Endothelial cell of umbilical vein (primary cell): ENCODE results near the gene FUZ. TPM values are rescaled to one million over a fixed set of nuclear protein-coding genes. Genes with fewer than 3 reads are reported as not detected.

Experiments
- BruUV-seq: library from RNA; stranded (reverse); fragments of 400-500 nt; replicated peaks from 2 replicates; lab custom pipeline; 2021; lab: Mats Ljungman, UMichigan
- CTCF ChIA-PET: fragments of 300-600, 350-600 bp; sonication (Branson Sonifier 250); formaldehyde crosslinking; loops from one replicate; lab custom pipeline; 2021; ENCODE audit warnings: antibody characterized with exemption, inconsistent platforms; lab: Charles Lee
- POLR2A ChIA-PET: fragments of 300-600, 350-600 bp; sonication (Branson Sonifier 250); formaldehyde crosslinking; loops from one replicate; lab custom pipeline; 2021; ENCODE audit warnings: antibody characterized with exemption, inconsistent platforms; lab: Charles Lee
- DNase-seq: peaks from one replicate; pipeline ENCODE4 v3.0.0-alpha.2; 2011; ENCODE audit warnings: low read depth, low spot score
- FAIRE-seq: peaks from 2 replicates; lab custom pipeline; 2011; peaks lifted over from hg19 to GRCh38; lab: Jason Lieb, UNC
- H2AFZ ChIP-seq: 2 replicates; pipeline ENCODE4 v1.6.0; 2012; ENCODE audit warnings: low read depth, low read length, control low read depth, inconsistent platforms
- H3K27ac ChIP-seq: 2 replicates; pipeline ENCODE4 v1.5.1; 2011; ENCODE audit warnings: low read depth, mild to moderate bottlenecking, control low read depth, low read length, moderate library complexity; ENCODE audit not compliant: insufficient read depth
- H3K27me3 ChIP-seq, 2 experiments: 2 replicates each; pipeline versions ENCODE4 v1.6.0 to v1.6.1; 2011; ENCODE audit warnings: low read length in 2 of 2, mixed read lengths in 1 of 2; ENCODE audit not compliant: control insufficient read depth in 2 of 2, insufficient read depth in 2 of 2
- H3K36me3 ChIP-seq, 2 experiments: 2 replicates in 1 of 2; 3 replicates in 1 of 2; pipeline ENCODE4 v1.5.1; 2011; ENCODE audit warnings: low read length in 2 of 2, mild to moderate bottlenecking in 1 of 2, moderate library complexity in 1 of 2; ENCODE audit not compliant: control insufficient read depth in 2 of 2, insufficient read depth in 2 of 2; ENCODE audit errors: extremely low read depth in 1 of 2
- H3K4me1 ChIP-seq: 3 replicates; pipeline ENCODE4 v1.5.1; 2011; ENCODE audit warnings: mild to moderate bottlenecking, low read length; ENCODE audit not compliant: control insufficient read depth, insufficient read depth; ENCODE audit errors: extremely low read depth
- H3K4me2 ChIP-seq: 2 replicates; pipeline ENCODE4 v1.6.1; 2011; ENCODE audit warnings: low read length, control low read depth, mixed read lengths; ENCODE audit not compliant: insufficient read depth
- H3K4me3 ChIP-seq, 3 experiments: fragments of 200-600 bp in 1 of 3; sonication (generic), shearing (Covaris generic) in 1 of 3; replicated peaks in 1 of 3; 2 replicates each; pipeline ENCODE4 v1.5.1; 2011 to 2016; ENCODE audit warnings: control low read depth in 3 of 3, low read length in 3 of 3, mild to moderate bottlenecking in 2 of 3, inconsistent platforms in 1 of 3, low read depth in 1 of 3, moderate library complexity in 1 of 3; ENCODE audit not compliant: insufficient read depth in 1 of 3
- H3K79me2 ChIP-seq: 2 replicates; pipeline ENCODE4 v1.6.0; 2012; ENCODE audit warnings: low read length, inconsistent platforms; ENCODE audit not compliant: control insufficient read depth, insufficient read depth
- H3K9ac ChIP-seq: replicated peaks from 2 replicates; pipeline ENCODE3; 2011; ENCODE audit warnings: low read length, control low read depth; ENCODE audit not compliant: insufficient read depth; ENCODE audit errors: extremely low read depth
- H3K9me1 ChIP-seq: replicated peaks from 3 replicates; pipeline ENCODE4 v1.6.0; 2011; ENCODE audit warnings: mild to moderate bottlenecking, low read length; ENCODE audit not compliant: control insufficient read depth, insufficient read depth; ENCODE audit errors: extremely low read depth
- H3K9me3 ChIP-seq: replicated peaks from 2 replicates; pipeline ENCODE4 v1.5.1; 2012; ENCODE audit warnings: low read length, inconsistent platforms; ENCODE audit not compliant: control insufficient read depth, insufficient read depth
- H4K20me1 ChIP-seq: replicated peaks from 2 replicates; pipeline ENCODE3; 2011; ENCODE audit warnings: mild to moderate bottlenecking, low read length; ENCODE audit not compliant: control insufficient read depth, insufficient read depth; ENCODE audit errors: extremely low read depth
- EZH2 ChIP-seq: IDR thresholded peaks from 2 replicates; pipeline ENCODE4 v1.6.1; 2012; ENCODE audit warnings: borderline replicate concordance, low read depth, mild to moderate bottlenecking, moderate library complexity, low read length, inconsistent platforms; ENCODE audit not compliant: severe bottlenecking
- FOS ChIP-seq: IDR thresholded peaks from 2 replicates; pipeline ENCODE4 v1.6.1; 2011; ENCODE audit warnings: mild to moderate bottlenecking, low read length, moderate library complexity, borderline replicate concordance; ENCODE audit not compliant: insufficient read depth
- GATA2 ChIP-seq: IDR thresholded peaks from 2 replicates; pipeline ENCODE4 v1.7.0; 2011; ENCODE audit warnings: low read depth, mild to moderate bottlenecking, moderate library complexity, mixed read lengths, low read length; ENCODE audit not compliant: insufficient read length, insufficient read depth
- JUN ChIP-seq: IDR thresholded peaks from 2 replicates; pipeline ENCODE4 v1.6.1; 2011; ENCODE audit warnings: borderline replicate concordance, low read depth; ENCODE audit not compliant: insufficient read length, insufficient read depth
- MYC ChIP-seq: IDR thresholded peaks from one replicate; pipeline ENCODE4 v1.6.1; 2011; ENCODE audit warnings: mild to moderate bottlenecking, low read depth, low read length
- POLR2A ChIP-seq: IDR thresholded peaks from 2 replicates; pipeline ENCODE4 v1.6.1; 2012; ENCODE audit warnings: low read depth, mild to moderate bottlenecking, control low read depth, low read length
- POLR2AphosphoS5 ChIP-seq: IDR thresholded peaks from 2 replicates; pipeline ENCODE4 v1.6.1; 2012; ENCODE audit warnings: low read depth, mild to moderate bottlenecking, control low read depth, low read length, moderate library complexity; ENCODE audit not compliant: insufficient read depth
- dilution Hi-C: fragments of 300-500 bp; cut with MboI; formaldehyde crosslinking; loops from one replicate; pipeline ENCODE4 v1.15.0; 2019; ENCODE audit warnings: low sequenced_read_pairs; ENCODE audit not compliant: extremely low pct_ligation_motif_present
- intact Hi-C: fragments of 100-400 bp; cut with micrococcal nuclease; formaldehyde crosslinking; loops from one replicate; pipeline ENCODE4 v1.10.0; 2022
- polyA plus RNA-seq, 4 experiments: library from polyadenylated mRNA; depleted of rRNA in 3 of 4; stranded (reverse) in 3 of 4; unstranded in 1 of 4; fragments of >200 nt; gene quantifications; 2 replicates each; pipeline versions ENCODE4 v1.2.1 to v1.2.3, GENCODE V29; 2011 to 2012; ENCODE audit warnings: missing spikeins in 1 of 4
- total RNA-seq: library from RNA; stranded (reverse); gene quantifications from 2 replicates; pipeline ENCODE4 v1.2.3, GENCODE V29; 2021
- TF ChIP-seq, protein P1 (sequence below), 2 donors: IDR thresholded peaks; 1 replicate in 1 of 2; 2 replicates in 1 of 2; pipeline ENCODE4 v1.5.1; 2011; ENCODE audit warnings: low read length in 2 of 2, mild to moderate bottlenecking in 2 of 2, moderate library complexity in 2 of 2, control low read depth in 1 of 2, inconsistent platforms in 1 of 2, low read depth in 1 of 2; ENCODE audit not compliant: insufficient read depth in 1 of 2; ENCODE audit errors: extremely low read depth in 1 of 2
- TF ChIP-seq, protein P2 (sequence below): IDR thresholded peaks from 2 replicates; pipeline ENCODE4 v1.6.1; 2011; ENCODE audit not compliant: insufficient read depth, insufficient read length

FUZ gene
- total and polyA plus RNA-seq, 2 donors (not counting 3 experiments of a cell fraction or from before 2014, with no cell fraction given) = 12.3 to 14.0 TPM

DNA sequence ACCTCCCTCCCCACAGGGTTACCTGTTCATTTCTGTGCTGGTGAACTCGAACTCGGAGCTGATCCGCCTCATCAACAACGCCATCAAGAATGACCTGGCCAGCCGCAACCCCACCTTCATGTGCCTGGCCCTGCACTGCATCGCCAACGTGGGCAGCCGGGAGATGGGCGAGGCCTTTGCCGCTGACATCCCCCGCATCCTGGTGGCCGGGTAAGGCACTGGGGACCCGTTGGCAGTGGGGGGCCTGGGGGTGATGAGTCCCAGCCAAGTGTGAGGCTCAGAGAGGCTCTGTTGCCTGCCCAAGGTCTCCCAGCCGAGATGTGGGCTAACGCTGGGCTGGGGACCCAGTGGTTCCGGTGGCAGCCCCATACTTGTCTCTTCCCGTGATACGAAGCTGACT is 30.6 kb downstream of the FUZ start:
- intact Hi-C loops (no loop called here), dilution Hi-C loops (no loop called here)
- Histone ChIP-seq H3K79me2 (no peaks in the 10 kb centered on the region), H4K20me1 (no peaks in the 10 kb centered on the region), H3K4me1 (no peaks in the 10 kb centered on the region), H3K4me3 (no peak overlapping the region), H3K4me2 (no peak overlapping the region), H2AFZ (no peak overlapping the region), H3K9me1 (no peaks in the 10 kb centered on the region), H3K36me3 (peaks cover 0 to 9% of the 10 kb centered on the region in 2 experiments), H3K9ac (no peak overlapping the region), H3K27me3 (no peaks in the 10 kb centered on the region), H3K27ac (no peak overlapping the region), H3K9me3 (no peaks in the 10 kb centered on the region)
- TF ChIP-seq POLR2AphosphoS5 = no peak
- TF ChIP-seq, protein P1, sequence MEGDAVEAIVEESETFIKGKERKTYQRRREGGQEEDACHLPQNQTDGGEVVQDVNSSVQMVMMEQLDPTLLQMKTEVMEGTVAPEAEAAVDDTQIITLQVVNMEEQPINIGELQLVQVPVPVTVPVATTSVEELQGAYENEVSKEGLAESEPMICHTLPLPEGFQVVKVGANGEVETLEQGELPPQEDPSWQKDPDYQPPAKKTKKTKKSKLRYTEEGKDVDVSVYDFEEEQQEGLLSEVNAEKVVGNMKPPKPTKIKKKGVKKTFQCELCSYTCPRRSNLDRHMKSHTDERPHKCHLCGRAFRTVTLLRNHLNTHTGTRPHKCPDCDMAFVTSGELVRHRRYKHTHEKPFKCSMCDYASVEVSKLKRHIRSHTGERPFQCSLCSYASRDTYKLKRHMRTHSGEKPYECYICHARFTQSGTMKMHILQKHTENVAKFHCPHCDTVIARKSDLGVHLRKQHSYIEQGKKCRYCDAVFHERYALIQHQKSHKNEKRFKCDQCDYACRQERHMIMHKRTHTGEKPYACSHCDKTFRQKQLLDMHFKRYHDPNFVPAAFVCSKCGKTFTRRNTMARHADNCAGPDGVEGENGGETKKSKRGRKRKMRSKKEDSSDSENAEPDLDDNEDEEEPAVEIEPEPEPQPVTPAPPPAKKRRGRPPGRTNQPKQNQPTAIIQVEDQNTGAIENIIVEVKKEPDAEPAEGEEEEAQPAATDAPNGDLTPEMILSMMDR (IDR thresholded peaks at IDR 0.05; ENCODE audit: extremely low read depth in 1 of 2, insufficient read depth in 1 of 2, low read depth in 1 of 2, low read length in 2 of 2) = no peak
- TF ChIP-seq, protein P2, sequence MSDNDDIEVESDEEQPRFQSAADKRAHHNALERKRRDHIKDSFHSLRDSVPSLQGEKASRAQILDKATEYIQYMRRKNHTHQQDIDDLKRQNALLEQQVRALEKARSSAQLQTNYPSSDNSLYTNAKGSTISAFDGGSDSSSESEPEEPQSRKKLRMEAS = no peak
- no peak for TF ChIP-seq POLR2A
- no peak for TF ChIP-seq MYC
- no peak for TF ChIP-seq JUN
- no peak for TF ChIP-seq EZH2
- TF ChIP-seq GATA2 = no peak
- no peak for TF ChIP-seq FOS
- POLR2A ChIA-PET = no interaction called here
- CTCF ChIA-PET = no interaction called here
- BruUV-seq = no TSS peak
- FAIRE-seq = no peak
- no peak for DNase-seq
